MM.1S (cell line): ENCODE results near the gene ITPKA.

ENCODE experiments used
- CTCF ChIP-seq: fragments of 300-600 bp; sonication (generic); IDR thresholded peaks from 2 replicates; pipeline ENCODE4 v1.5.1; 2016; ENCODE audit warnings: antibody characterized with exemption, low read length, mixed read lengths
- EZH2 ChIP-seq: fragments of 300-600 bp; sonication (generic); optimal IDR thresholded peaks from 2 replicates; pipeline ENCODE3; 2017; ENCODE audit warnings: low read depth, mild to moderate bottlenecking, antibody characterized with exemption, low read length, mixed read lengths
- EZH2phosphoT487 ChIP-seq: fragments of 300-600 bp; sonication (generic); IDR thresholded peaks from 2 replicates; pipeline ENCODE4 v1.6.1; 2018; ENCODE audit warnings: antibody characterized with exemption, low read length

GRCh38 chr15:41483519-41483918 is 10.2 kb upstream of the ITPKA start:
- no peak for TF ChIP-seq CTCF
- no peak for TF ChIP-seq EZH2
- no peak for TF ChIP-seq EZH2phosphoT487
